GM21717 (cell line): ENCODE data around the gene BCHE.
A peak's percentile ranks its signal among the peaks of the same experiment; 100 is the strongest.

ENCODE experiments used
- ATAC-seq: cut with Tn5 transposase; IDR thresholded peaks from one replicate; pipeline ENCODE4 v1.9.1; 2021; ENCODE audit warnings: mild to moderate bottlenecking, moderate library complexity; ENCODE audit not compliant: unreplicated experiment

BCHE gene

DNA sequence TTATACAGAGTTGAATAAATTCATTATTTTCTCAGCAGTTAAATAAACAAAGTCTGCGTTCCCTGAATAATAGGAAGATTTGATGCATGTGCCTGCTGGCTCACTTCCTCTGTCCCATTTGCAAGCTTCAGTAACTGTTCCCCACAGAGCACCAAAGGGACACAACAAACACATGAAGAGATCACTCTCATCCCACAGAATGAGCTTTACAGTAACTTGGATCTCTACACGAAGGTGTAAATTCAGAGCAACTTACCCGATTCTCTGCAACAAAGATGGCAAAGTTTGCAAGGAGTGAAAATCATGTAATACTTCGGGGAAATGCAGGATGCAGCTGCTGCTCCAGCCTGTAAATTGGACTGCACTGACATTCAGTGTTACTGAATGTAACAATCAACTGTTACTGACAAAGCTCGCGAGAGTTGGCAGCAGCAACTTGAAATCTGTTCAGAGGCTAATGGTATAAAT is at the start of gene BCHE:
TSS of gene BCHE (minus strand) at position 366 of the 468 bp plus-strand sequence. CDS start 6,390 bp downstream, outside the sequence.
- ATAC-seq = no peak

DNA sequence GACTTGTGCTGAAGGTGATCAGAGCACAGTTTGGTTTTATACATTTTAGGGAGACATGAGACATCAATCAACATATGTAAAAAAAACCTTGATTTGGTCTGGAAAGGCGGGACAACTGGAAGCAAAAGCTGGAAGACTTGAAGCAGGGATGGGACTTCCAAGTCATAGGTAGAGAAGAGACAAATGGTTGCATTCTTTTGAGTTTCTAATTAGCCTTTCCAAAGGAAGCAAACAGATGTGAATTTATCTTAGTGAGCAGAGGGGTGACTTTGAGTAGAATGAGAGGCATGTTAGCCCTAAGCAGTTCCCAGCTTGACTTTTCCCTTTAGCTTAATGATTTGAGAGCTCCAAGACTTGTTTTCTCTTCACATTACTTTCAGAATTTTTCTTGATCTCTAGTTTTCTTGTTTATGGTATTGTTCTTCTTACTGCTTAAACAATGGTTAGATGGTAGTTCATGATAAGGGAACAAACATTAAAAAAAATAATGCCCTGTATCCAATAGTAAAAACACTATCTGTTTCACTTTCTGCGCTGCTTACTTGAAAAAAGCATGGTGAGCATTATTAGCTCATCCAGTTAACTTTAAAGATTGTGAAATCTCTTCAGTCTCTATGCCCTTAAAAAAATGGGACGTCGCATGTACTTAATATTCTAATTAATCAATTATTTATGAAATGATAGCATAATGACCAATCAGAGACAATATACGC is 48.5 kb upstream of the BCHE start:
- ATAC-seq = no peak

DNA sequence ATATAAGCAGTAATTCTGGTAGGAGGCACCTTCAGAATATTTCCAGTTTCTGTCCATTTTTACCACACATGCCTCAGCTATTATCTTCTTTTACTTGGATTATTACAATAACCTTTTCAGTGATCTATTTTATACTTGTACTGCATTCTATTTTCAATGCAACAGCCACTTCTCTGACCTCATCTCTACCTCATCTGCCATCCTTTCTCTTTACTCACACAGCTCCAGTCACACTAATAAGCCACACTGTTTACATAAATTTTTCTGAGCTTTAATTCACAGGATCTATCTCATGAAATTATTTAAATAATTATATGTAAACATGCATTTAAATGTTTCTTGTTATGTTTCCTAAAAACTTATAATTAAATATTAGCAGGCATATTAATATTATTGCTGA is 47.3 kb upstream of the BCHE start:
- no peak for ATAC-seq

DNA sequence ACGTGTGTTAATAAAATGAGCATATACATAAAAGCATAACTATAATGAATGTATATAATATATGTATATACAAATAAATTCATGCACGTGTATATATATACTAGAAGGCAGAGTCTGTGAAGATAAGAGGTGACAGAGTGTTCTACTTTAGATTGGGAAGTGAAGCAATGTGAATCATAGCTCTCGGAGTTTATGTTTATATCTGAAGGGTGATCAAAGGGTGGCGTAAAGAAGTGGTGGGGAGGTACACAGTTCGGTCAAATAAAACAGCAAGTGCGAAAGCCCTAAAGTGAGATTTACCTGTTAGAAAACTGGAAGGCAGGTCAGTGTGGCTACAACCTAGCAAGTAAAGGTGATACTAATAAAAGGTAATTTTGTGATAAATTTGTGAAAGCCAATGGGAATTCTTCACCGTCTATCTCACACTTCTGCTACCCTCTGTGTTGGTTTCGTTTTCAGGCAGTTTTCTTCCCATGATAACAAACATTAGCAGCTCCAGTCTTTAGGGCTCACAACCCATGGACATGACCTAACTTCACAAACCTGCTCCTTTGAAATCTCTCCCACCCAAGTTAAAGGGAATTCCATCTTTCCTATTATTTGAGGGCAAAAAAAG is 46.7 kb upstream of the BCHE start:
- ATAC-seq = no peak

DNA sequence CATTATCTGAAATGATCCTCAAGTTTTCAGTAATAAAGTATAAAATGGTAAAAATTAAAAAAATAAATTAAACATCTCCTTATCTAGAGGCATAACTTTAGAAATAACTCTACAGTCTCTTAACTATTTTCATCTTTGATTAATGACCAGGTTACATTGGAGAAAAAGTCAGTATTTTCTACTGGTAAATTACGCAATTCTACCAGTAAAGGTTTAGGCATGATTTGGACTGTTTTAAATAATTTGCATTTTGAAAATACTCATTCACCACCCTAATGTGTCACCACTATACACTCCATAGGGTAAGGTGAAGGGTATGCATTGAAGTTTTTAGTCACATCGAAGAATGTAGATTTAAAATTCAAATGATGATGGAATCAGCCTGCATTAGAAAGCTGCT is 45.9 kb upstream of the BCHE start:
- no peak for ATAC-seq

DNA sequence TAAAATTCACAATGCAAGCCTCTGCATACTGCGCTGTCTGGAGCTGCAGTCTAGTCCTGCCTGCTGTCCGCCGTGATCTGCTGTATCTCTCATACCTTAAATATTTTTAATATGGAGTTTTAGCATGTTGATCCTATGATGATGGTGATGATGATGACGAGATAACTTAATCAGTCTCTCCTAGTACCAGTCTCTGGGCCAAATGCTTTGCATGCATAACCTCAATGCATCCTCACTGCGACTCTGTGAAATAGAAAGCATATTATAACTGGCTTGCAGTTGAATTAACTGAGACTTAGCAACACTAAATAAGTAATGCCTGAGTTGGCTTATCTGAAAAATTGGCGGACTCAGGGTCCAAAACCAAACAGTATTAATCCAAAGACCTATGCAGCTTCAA is 38.4 kb upstream of the BCHE start:
- ATAC-seq = no peak

DNA sequence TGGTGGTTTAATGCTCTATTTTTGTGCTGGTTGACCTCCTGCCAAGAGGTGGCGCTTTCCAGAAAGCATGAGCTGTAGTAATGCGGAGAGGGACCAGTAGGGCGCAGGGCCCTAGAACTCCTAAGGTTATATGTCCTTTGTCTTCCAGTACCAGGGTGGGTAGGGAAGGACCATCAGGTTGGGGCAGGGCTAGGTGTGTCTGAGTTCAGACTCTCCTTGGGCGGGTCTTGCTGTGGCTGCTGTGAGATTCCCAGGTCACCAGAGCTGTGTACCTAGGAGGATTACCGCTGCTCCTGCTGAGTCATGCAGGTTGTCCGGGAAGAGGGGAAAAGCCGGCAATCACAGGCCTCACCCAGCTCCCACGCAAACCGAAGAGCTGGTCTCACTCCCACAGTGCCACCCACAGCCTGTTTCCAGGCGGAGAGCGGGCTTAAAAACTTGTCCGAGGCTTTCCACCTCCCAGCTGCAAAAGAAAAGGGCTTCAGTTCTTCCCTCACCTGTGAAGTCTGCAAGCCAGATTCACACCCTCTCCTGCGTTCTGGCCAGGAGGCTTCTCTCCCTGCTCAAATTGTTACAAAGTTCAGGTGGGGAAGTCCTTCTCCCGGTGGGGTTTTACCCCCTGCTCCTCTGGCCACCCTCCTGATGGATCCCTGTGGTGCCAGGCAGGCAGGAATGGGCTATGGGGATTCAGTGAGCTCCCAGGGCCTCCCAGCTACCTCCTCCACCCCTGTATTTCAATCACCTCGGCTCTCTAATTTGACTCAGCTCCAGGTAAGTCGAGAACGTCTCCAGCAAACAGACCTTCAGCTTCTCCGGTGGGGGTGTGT is 37.7 kb upstream of the BCHE start:
- ATAC-seq = no peak

DNA sequence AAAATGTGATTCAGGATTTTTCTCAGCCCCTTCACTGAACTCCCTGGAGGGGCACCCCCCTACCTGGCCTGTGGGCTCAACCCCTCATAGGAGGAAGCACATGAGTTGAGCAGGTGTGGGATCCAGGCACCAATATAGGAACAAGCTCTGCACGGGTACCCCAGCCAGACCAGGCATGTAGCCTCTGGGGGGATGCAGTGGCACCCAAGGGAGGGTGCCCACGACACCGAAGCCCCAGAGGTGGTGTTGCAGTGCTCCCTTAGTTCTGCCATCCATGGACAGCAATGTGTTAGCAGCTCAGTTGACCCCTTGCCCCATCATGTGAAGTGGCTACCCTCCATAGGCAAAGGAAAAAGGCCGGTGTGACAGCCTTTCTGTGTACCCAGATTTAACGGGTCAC is 30.9 kb upstream of the BCHE start:
- ATAC-seq = no peak

DNA sequence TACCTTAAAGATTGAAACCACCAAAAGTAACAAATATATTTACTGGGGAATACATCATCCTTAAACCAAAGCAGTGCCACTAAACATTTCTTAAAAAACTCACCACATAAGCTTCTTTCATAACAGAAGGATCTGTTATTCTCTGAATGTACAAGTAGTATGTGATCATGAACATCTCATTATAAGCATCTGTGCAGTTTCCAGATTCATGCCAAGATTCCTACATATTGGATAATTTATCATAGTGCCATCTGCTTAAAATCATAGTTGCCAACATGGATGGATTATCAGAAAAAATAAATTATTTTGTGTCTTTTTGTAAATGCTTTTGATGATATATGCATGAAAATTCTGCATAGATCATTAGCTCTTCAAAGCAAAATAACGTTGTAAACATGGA is 21.8 kb upstream of the BCHE start:
- ATAC-seq = no peak

DNA sequence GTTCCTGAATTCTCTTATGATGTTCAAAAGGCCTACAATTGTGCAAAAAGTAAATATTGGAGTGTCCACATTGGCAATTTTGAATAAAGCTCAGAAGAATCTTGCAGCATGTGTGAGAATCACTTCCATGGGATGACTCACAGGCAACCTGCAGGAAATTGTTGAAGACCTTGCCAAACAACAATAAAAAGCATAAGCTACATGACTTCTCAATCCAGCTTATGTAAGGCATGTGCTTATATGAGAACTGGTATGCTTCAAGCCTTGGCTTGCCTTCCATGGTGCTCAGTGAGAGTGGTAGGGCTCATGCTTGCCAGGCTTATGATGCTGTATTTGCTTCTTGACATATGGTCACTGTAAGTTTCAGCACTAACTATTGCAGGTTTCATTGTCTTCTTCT is 18.4 kb upstream of the BCHE start:
- no peak for ATAC-seq

DNA sequence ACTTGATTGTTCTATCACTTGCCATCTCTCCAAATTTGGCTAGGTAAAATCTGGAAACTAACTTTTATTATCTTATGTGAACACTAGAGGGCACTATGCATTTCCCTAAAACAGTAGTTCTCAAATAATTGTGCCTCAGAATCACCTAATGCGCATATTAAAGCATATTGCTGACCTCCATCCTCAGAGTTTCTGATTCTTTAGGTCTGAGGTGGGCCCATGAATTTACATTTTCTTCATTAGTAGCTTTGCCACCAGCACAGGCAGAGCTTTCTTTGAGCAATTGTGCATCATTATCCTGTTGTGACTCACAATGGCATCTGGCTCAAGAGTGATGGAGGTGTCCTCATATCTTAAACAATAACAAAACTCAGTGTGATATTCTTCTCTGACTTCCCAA is 17.5 kb upstream of the BCHE start:
- ATAC-seq = peak; percentile 66

DNA sequence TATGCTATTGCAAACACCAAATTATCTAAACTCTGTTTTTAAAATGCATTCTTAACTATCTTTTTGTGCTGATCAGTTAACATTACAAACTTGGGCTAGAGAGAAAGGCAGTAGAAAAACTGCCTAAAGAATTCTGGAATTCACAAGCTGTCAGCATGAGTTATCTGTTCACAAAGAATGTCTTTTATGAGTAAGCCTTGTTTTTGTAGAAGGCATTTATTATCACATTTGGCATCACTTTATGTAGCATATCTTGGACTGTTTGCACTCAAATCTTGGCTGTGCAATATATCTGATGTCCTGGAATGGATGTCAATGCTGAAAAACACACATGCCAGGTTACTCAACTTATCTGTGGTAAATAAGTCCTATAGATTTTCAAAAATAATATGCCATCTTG is 15.5 kb upstream of the BCHE start:
- no peak for ATAC-seq

DNA sequence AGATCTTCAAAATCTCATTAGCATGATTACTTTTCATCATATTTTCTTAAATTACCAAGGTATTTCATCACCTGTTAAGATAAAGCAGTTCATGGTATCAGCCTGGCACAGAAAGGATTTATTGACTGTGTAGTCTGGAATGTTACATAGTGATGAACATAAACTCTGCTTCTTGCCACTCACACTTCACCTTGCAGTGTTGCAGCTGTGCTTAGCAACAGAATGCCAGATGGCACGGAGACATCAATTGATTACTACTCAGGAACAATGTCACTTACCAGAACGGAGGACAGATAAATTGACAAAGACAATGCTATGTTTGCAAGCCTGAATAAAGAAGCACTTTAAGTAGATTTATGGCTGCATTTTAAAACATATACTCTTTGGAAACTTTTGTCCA is 15.0 kb upstream of the BCHE start:
- ATAC-seq = no peak

DNA sequence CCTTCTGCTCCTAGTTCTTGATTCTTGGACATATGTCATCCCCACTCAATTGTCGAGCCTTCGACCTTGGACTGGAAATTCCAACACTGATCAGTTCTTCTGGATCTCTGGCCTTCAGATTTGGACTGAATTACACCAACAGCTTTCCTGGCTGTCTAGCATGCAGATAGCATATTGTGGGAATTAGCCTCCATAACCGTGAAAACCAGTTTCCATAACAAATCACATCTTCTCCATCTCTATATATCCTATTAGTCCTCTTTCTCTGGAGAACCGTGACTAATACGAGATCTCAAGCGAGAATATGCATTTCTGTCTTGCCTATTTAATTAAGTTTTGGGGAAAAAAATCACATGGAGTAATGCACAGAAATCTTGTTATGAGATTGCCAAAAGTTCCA is 8.8 kb upstream of the BCHE start:
- no peak for ATAC-seq

DNA sequence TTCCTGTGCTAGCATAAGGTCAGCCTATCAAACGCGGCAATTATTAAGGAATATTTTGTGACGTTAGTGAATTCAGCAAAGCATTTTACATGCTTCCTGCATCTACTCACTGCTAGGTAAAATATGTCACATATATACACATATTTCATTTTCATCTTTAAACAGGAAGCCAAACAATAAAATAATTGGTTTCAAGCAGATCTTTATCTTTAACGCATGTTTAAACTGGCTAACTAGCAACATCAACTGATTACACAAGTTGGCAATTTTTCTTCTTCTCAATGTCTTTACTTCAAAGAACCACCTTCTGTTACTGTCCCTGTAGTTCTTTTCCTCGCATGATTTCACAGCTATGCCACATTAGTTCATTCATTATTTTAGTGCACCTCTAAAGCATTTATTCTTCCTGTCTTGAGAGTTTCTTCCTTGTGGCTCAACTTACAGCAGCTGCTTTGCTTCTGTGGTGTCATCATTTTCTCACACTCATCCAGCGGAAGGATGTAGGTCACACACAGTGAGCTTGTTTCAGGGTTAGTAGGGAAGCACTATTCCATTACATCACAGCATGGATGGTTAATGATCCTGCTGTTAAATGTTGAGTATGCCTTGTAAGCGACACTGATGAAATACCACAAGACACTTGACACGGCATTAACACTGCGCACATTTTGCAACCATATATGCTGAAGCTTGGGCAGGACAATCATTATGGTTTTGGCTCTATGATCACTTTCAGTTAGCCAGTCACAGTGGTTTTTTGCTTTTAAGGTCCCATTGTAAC is 2.3 kb upstream of the BCHE start:
- ATAC-seq = no peak

DNA sequence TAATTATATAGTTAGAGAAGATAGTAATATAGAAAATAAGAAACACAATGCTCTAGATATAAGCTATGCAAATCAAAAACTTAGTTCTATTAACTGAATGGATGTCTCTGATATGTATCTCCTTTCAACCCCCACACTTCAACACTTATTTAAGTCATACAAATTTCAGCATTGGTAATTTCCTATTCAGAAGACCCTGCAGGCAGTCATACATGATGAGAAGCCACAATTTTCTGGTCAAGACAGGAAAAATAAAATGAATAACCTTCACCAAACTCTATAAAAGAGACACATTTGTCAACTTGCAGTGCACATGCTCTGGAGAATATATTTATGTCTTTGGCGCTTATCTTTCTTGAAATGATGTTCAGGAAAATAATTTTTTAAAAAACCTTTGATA is 578 bp upstream of the BCHE start:
- ATAC-seq = no peak

DNA sequence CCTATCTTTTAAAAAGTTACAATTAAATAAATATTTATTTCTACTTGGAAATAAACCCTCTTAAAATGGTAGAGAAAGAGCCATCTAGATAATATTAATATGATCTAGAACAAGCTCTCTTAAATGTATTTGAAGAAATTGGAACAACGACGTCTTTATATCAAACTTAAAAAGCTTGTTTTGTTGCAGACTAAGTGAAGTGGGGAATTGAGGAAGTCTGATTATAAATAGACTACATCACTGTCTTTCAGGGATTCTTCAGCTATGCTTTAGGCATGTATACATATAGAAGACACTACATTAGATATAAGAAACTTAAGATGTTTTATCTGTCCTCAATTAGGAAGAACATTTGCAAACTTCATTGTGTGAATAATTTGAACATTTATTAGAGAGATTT is 1.8 kb downstream of the BCHE start:
- no peak for ATAC-seq

DNA sequence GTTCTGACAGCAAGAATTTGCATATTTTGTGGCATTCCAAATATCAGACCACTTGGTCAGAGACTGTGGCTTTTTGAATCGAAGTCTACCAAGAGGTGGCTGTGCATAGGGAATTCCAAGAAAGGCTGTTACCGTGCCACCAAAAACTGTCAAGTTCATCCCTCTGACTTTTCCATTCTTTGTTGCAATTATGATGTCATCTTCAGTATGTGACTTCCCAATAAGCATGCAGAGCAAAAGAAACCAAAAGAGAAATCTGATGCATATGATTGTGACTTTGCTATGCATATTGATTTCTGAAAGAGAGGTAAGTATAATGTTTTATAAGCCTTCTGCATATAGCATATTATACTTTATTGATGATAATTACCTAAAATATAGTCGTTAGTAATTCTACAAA is 6.5 kb downstream of the BCHE start:
- ATAC-seq = no peak

DNA sequence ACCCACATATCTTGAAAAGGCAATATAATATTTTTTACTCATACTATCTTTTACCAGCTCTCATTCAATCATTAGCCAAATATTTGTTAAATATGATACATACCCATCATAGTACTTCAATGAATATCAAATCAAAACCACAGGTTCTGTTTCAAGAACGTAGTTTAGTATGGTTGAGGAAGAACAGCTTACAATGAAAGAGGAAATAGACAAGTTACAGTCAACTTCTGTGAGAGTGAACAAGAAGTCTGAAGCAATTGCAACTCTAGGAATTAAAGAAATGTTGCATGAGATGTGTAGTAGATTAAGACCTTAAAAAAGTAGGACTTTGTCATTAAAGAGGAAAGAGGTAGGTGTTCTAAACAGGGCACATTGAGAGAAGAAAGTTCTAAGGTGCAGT is 9.3 kb downstream of the BCHE start:
- no peak for ATAC-seq

DNA sequence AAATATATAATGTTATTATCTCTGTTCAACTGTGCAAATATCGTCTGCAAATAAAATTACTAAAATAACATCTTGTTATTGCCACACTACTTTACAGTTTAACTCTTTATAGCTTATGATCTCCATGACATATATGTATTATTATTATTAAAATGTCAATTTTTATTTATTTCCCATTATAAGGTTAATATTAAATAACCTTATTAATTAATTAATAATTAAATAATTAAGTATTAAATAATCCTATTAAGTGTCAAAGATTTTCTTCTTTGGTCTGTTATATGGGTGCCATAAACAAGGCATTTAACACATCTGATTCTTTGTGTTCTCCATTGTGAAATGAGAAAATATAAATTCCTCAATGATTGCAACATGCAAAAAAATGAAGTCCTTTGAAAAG is 10.0 kb downstream of the BCHE start:
- no peak for ATAC-seq

DNA sequence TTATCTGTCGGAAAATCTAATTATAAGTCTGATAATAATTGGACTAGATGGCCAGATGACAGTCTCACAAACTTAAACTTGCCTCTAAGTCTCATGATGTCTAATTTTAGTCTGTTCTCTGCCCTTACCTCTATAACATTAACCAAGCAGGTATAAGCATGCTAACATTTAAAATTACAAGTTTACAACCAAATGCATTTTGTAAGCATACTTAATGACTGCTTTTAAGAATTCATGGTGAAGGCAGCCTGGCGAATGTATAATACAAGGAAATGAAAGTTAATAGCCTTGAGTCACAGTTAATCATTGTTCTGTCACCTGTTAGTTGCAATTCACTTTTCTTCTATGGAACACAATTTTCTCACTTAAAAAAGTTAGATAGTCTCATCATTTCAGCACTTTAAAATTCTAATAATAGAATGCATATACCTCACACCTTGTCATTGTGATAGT is 16.5 kb downstream of the BCHE start:
- ATAC-seq = no peak
